ENCODE results near the gene ZNF641.

DNA sequence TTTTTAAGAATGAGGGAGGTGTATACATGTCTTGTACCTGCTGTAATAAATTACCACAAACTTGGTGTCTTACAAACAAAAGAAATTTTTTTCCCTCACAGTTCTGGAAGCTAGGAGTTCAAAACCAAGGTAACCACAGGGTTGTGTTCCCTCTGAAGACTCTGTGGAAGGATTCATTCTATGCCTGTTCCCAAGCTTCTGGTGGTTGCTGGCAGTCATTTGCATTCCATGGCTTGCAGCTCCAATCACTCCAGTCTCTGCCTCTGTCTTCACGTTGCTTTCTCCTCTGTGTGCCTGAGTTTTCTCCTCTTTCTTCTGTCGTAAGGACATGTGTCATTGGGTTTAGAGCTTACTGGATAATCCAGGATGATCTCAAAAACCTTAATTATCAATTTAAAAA is 15.4 kb upstream of the ZNF641 start:
- no peak for TF ChIP-seq POLR2AphosphoS5 (IDR thresholded peaks at IDR 0.05; ENCODE audit: low read depth, low read length)
- TF ChIP-seq, protein P1, sequence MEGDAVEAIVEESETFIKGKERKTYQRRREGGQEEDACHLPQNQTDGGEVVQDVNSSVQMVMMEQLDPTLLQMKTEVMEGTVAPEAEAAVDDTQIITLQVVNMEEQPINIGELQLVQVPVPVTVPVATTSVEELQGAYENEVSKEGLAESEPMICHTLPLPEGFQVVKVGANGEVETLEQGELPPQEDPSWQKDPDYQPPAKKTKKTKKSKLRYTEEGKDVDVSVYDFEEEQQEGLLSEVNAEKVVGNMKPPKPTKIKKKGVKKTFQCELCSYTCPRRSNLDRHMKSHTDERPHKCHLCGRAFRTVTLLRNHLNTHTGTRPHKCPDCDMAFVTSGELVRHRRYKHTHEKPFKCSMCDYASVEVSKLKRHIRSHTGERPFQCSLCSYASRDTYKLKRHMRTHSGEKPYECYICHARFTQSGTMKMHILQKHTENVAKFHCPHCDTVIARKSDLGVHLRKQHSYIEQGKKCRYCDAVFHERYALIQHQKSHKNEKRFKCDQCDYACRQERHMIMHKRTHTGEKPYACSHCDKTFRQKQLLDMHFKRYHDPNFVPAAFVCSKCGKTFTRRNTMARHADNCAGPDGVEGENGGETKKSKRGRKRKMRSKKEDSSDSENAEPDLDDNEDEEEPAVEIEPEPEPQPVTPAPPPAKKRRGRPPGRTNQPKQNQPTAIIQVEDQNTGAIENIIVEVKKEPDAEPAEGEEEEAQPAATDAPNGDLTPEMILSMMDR (IDR thresholded peaks at IDR 0.05), result no peak
- TF ChIP-seq, protein P2, sequence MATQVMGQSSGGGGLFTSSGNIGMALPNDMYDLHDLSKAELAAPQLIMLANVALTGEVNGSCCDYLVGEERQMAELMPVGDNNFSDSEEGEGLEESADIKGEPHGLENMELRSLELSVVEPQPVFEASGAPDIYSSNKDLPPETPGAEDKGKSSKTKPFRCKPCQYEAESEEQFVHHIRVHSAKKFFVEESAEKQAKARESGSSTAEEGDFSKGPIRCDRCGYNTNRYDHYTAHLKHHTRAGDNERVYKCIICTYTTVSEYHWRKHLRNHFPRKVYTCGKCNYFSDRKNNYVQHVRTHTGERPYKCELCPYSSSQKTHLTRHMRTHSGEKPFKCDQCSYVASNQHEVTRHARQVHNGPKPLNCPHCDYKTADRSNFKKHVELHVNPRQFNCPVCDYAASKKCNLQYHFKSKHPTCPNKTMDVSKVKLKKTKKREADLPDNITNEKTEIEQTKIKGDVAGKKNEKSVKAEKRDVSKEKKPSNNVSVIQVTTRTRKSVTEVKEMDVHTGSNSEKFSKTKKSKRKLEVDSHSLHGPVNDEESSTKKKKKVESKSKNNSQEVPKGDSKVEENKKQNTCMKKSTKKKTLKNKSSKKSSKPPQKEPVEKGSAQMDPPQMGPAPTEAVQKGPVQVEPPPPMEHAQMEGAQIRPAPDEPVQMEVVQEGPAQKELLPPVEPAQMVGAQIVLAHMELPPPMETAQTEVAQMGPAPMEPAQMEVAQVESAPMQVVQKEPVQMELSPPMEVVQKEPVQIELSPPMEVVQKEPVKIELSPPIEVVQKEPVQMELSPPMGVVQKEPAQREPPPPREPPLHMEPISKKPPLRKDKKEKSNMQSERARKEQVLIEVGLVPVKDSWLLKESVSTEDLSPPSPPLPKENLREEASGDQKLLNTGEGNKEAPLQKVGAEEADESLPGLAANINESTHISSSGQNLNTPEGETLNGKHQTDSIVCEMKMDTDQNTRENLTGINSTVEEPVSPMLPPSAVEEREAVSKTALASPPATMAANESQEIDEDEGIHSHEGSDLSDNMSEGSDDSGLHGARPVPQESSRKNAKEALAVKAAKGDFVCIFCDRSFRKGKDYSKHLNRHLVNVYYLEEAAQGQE (IDR thresholded peaks at IDR 0.05; ENCODE audit: insufficient read depth in 1 of 2, low read depth in 2 of 2, low read length in 1 of 2), result no peak

All from Panc1 (cell line).